ENCODE measurements around the gene ANKRD33. TPM values are rescaled to one million over a fixed set of nuclear protein-coding genes. Genes with fewer than 3 reads are reported as not detected.

ANKRD33 gene
- total and polyA plus RNA-seq, 4 donors: 0.54 TPM; not detected in 3

GRCh38 chr12:51846911-51847642, 40.8 kb upstream of the ANKRD33 start:
- H3K27me3 ChIP-seq (ENCODE audit: control insufficient read depth in 1 of 2, insufficient read depth in 2 of 2, low read length in 1 of 2): no peaks in the 10 kb centered on the region
- ATAC-seq (ENCODE audit: low FRiP score): peak; percentile 65

GRCh38 chr12:51847643-51848325, 40.1 kb upstream of the ANKRD33 start:
- peak; percentile 62 for ATAC-seq (ENCODE audit: low FRiP score)
- no peak overlapping the region for H3K27ac ChIP-seq (ENCODE audit: low read depth in 1 of 2, low read length in 2 of 2)
- no peaks in the 10 kb centered on the region for H3K4me1 ChIP-seq (ENCODE audit: control insufficient read depth in 1 of 2, insufficient read depth in 2 of 2, low read length in 2 of 2)

More at GRCh38 chr12:51846911-51847642, 40.8 kb upstream of the ANKRD33 start:
- H3K9me3 ChIP-seq (ENCODE audit: control insufficient read depth, low read length): no peaks in the 10 kb centered on the region
- no peaks in the 10 kb centered on the region for H3K4me1 ChIP-seq (ENCODE audit: control insufficient read depth in 1 of 2, insufficient read depth in 2 of 2, low read length in 2 of 2)
- no peak overlapping the region for H3K27ac ChIP-seq (ENCODE audit: low read depth in 1 of 2, low read length in 2 of 2)
- DNase-seq: peak in 1 of 2 donors; percentile 85
- no peaks in the 10 kb centered on the region for H3K36me3 ChIP-seq (ENCODE audit: control insufficient read depth in 1 of 2, insufficient read depth in 2 of 2, low read length in 1 of 2)
- H3K4me3 ChIP-seq (ENCODE audit: low read length in 2 of 2): peak overlapping the region; percentile 7 to 63
- WGBS, 2 donors: 1% methylated on average over 51 to 59 of the region's 59 CpGs
- intact Hi-C loops (cut with DNase I): no loop called here

GRCh38 chr12:51848326-51848727, 39.6 kb upstream of the ANKRD33 start, which contains the start of gene FIGNL2:
TSS of gene FIGNL2 (minus strand) at chr12:51848718. CDS start at chr12:51822413, 26,305 bp downstream.
- H3K4me1 ChIP-seq (ENCODE audit: control insufficient read depth in 1 of 2, insufficient read depth in 2 of 2, low read length in 2 of 2): no peaks in the 10 kb centered on the region
- H3K4me3 ChIP-seq (ENCODE audit: low read length in 2 of 2): peak within 1 kb of the TSS; percentile 4 to 63
- ATAC-seq (ENCODE audit: low FRiP score) (no peak), DNase-seq (no peak)
- no peak within 1 kb of the TSS for H3K27ac ChIP-seq (ENCODE audit: low read depth in 1 of 2, low read length in 2 of 2)
- H3K36me3 ChIP-seq (ENCODE audit: control insufficient read depth in 1 of 2, insufficient read depth in 2 of 2, low read length in 1 of 2): no peaks in the 10 kb centered on the region
- 0 to 3% methylated on average over 35 to 51 of the region's 51 CpGs for WGBS, 2 donors
- H3K27me3 ChIP-seq (ENCODE audit: control insufficient read depth in 1 of 2, insufficient read depth in 2 of 2, low read length in 1 of 2): no peaks in the 10 kb centered on the region
- no peaks in the 10 kb centered on the region for H3K9me3 ChIP-seq (ENCODE audit: control insufficient read depth, low read length)
- intact Hi-C loops (cut with DNase I): no loop called here

More at GRCh38 chr12:51847643-51848325, 40.1 kb upstream of the ANKRD33 start:
- 0 to 1% methylated on average over 26 to 40 of the region's 40 CpGs for WGBS, 2 donors
- no peaks in the 10 kb centered on the region for H3K9me3 ChIP-seq (ENCODE audit: control insufficient read depth, low read length)
- H3K4me3 ChIP-seq (ENCODE audit: low read length in 2 of 2): peak overlapping the region; percentile 4 to 63
- H3K27me3 ChIP-seq (ENCODE audit: control insufficient read depth in 1 of 2, insufficient read depth in 2 of 2, low read length in 1 of 2): no peaks in the 10 kb centered on the region
- intact Hi-C loops (cut with DNase I): no loop called here
- no peaks in the 10 kb centered on the region for H3K36me3 ChIP-seq (ENCODE audit: control insufficient read depth in 1 of 2, insufficient read depth in 2 of 2, low read length in 1 of 2)
- no peak for DNase-seq

- 47 to 52% methylated on average over 48 to 57 of the region's 57 CpGs for WGBS, 2 donors
Observed at GRCh38 chr12:51848841-51849735, 38.8 kb upstream of the ANKRD33 start.

GRCh38 chr12:51850081-51850964, 37.6 kb upstream of the ANKRD33 start:
- H3K4me3 ChIP-seq (ENCODE audit: low read length in 2 of 2): no peak overlapping the region
- no peaks in the 10 kb centered on the region for H3K27me3 ChIP-seq (ENCODE audit: control insufficient read depth in 1 of 2, insufficient read depth in 2 of 2, low read length in 1 of 2)
- 90 to 94% methylated on average over 8 of the region's 8 CpGs for WGBS, 2 donors
- intact Hi-C loops (cut with DNase I): no loop called here
- ATAC-seq (ENCODE audit: low FRiP score): no peak
- H3K27ac ChIP-seq (ENCODE audit: low read depth in 1 of 2, low read length in 2 of 2): no peak overlapping the region
- no peak for DNase-seq
- H3K36me3 ChIP-seq (ENCODE audit: control insufficient read depth in 1 of 2, insufficient read depth in 2 of 2, low read length in 1 of 2): no peaks in the 10 kb centered on the region
- no peaks in the 10 kb centered on the region for H3K9me3 ChIP-seq (ENCODE audit: control insufficient read depth, low read length)
- H3K4me1 ChIP-seq (ENCODE audit: control insufficient read depth in 1 of 2, insufficient read depth in 2 of 2, low read length in 2 of 2): no peaks in the 10 kb centered on the region

More at GRCh38 chr12:51848841-51849735, 38.8 kb upstream of the ANKRD33 start:
- Histone ChIP-seq H3K27me3 (ENCODE audit: control insufficient read depth in 1 of 2, insufficient read depth in 2 of 2, low read length in 1 of 2) (no peaks in the 10 kb centered on the region), H3K36me3 (ENCODE audit: control insufficient read depth in 1 of 2, insufficient read depth in 2 of 2, low read length in 1 of 2) (no peaks in the 10 kb centered on the region), H3K4me3 (ENCODE audit: low read length in 2 of 2) (no peak overlapping the region), H3K27ac (ENCODE audit: low read depth in 1 of 2, low read length in 2 of 2) (no peak overlapping the region), H3K9me3 (ENCODE audit: control insufficient read depth, low read length) (no peaks in the 10 kb centered on the region), H3K4me1 (ENCODE audit: control insufficient read depth in 1 of 2, insufficient read depth in 2 of 2, low read length in 2 of 2) (no peaks in the 10 kb centered on the region)
- intact Hi-C loops (cut with DNase I): no loop called here
- peak in 1 of 2 donors; percentile 80 for DNase-seq
- ATAC-seq (ENCODE audit: low FRiP score): peak; percentile 8

GRCh38 chr12:51850965-51851299, 37.0 kb upstream of the ANKRD33 start:
- DNase-seq: no peak
- Histone ChIP-seq H3K4me1 (ENCODE audit: control insufficient read depth in 1 of 2, insufficient read depth in 2 of 2, low read length in 2 of 2) (no peaks in the 10 kb centered on the region), H3K36me3 (ENCODE audit: control insufficient read depth in 1 of 2, insufficient read depth in 2 of 2, low read length in 1 of 2) (no peaks in the 10 kb centered on the region), H3K9me3 (ENCODE audit: control insufficient read depth, low read length) (no peaks in the 10 kb centered on the region), H3K27me3 (ENCODE audit: control insufficient read depth in 1 of 2, insufficient read depth in 2 of 2, low read length in 1 of 2) (no peaks in the 10 kb centered on the region), H3K4me3 (ENCODE audit: low read length in 2 of 2) (no peak overlapping the region), H3K27ac (ENCODE audit: low read depth in 1 of 2, low read length in 2 of 2) (no peak overlapping the region)
- no peak for ATAC-seq (ENCODE audit: low FRiP score)
- intact Hi-C loops (cut with DNase I): no loop called here
- 93 to 94% methylated on average over 4 of the region's 4 CpGs for WGBS, 2 donors

DNA sequence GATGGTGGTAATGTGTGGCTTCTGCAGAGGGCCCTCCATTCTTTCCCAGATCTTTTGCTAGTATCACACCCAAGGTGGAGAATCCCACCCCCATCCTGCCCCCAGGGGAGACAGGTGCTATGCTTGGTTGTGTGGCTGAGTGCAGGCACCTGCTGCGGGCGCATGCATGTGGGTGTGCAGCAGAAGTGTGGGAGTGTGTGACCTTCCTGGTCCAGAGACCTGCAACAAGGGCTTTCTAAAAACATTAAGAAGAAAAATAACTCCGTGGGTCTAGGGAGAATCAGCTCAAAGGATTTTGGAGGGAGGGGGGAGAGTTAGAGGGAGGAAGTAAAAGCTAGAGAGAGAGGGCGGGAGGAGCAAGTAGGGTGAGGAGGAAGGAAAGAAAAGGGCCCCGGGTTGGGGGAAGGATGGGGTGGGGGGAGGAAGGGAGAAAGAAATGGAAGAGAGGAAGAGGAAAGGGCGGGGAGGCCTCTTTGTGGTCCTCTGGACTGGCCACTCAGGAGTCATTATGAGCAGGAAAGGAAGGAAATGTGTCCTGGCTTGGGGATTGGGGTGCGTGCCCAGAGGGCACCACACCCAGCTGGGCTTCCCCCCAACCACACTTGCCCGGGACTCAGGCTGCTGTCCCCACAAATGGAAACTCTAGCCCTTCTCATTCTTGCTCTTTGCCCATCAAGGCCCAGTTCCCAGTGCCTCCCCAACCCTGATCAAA, 36.3 kb upstream of the ANKRD33 start:
- no peaks in the 10 kb centered on the region for H3K9me3 ChIP-seq (ENCODE audit: control insufficient read depth, low read length)
- no peak overlapping the region for H3K4me3 ChIP-seq (ENCODE audit: low read length in 2 of 2)
- intact Hi-C loops (cut with DNase I): no loop called here
- H3K36me3 ChIP-seq (ENCODE audit: control insufficient read depth in 1 of 2, insufficient read depth in 2 of 2, low read length in 1 of 2): no peaks in the 10 kb centered on the region
- WGBS, 2 donors: 77% methylated on average over 8 of the region's 8 CpGs
- ATAC-seq (ENCODE audit: low FRiP score) (no peak), DNase-seq (no peak)
- no peak overlapping the region for H3K27ac ChIP-seq (ENCODE audit: low read depth in 1 of 2, low read length in 2 of 2)
- H3K4me1 ChIP-seq (ENCODE audit: control insufficient read depth in 1 of 2, insufficient read depth in 2 of 2, low read length in 2 of 2): no peaks in the 10 kb centered on the region
- H3K27me3 ChIP-seq (ENCODE audit: control insufficient read depth in 1 of 2, insufficient read depth in 2 of 2, low read length in 1 of 2): no peaks in the 10 kb centered on the region

Measured in aorta (tissue), 5 donors.